CD1c-positive myeloid dendritic cell (primary cell): ENCODE measurements around the gene CISH.

Experiments used
- DNase-seq: peaks from one replicate; pipeline ENCODE4 v3.0.0-alpha.2; 2016; ENCODE audit errors: extremely low spot score

The CISH gene

DNA sequence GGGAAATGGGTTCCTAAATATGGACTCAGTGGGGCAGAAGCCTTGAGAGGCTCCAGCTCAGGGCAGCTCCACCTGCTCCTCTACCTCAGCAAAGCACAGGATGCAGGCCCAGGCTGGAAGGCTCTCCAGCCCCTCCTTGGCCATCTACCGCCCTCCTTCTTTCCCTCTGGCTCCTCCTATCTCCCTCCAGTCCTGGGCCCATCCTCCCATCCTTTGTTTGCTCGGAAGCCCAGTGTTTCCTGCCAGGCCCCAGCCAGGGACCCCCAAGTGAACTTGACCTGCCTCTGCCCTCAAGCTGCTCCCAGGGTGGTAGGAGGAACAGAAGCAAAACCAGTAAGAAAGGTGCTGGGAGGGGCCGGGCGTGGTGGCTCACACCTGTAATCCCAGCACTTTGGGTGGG lies 25.4 kb upstream of the CISH start:
- DNase-seq: no peak

DNA sequence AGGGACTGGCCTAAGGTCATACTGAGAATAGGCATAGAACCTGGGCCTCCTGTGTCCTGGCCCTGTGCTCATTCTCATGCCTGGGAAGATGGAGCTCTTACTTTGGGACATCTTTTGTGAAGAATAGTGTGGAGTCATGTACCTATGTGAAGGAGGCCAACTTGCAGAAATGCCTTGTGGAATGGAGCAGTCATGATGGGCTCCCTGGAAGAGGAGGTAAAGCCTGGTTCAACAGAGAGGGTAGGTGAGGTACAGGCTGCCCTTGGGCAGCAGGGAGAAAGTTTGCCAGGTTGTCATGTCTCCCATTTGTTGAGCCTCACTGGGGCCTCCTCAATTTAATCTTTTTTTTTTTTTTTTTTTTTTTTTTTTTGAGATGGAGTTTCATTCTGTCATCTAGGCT lies 23.5 kb upstream of the CISH start:
- no peak for DNase-seq

DNA sequence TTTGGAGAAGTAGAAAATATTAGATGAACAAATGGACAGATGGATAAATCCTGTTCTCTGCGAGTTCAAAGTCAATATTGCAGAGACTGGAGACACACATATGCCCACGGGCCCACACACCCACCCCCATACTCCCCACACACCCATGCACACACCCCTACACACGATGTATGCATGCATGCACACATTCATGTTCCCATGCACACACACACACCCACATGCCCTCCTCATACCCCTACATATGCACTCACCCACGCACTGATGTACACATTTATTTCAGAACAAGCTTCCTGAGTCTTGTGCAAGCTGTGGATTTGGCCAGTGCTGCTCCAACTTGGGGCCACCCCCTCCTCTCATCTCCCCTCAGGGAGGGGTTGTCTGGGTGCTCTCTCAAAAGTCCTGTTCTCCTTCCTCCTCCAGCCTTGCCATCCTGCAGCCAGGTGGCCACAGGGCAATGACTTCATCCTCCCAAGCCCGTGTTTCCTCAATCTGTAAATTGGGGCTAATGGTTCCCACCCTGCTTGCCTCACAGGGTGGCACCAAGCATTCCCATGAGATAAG lies 21.7 kb upstream of the CISH start:
- peak; percentile 39 for DNase-seq

DNA sequence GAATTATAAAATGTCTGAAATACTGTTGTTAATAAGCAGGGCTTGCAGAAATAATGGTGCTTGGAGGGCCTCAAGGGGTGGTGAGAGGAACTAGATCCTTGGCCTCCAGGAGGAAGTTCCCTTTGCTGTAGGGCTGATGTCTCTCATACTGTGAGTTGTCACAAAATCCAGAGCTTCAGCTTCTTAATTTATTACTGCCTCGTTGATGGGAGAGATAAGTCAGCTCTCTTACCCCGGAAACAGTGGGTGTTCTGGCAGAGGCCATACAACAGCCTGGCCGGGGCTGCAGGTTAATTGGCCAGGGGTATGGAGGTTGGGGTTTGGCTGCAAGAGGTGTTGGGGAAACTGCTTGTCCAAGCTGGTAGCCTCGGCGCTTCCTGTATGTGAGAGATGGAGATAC lies 20.9 kb upstream of the CISH start:
- DNase-seq: peak; percentile 79

DNA sequence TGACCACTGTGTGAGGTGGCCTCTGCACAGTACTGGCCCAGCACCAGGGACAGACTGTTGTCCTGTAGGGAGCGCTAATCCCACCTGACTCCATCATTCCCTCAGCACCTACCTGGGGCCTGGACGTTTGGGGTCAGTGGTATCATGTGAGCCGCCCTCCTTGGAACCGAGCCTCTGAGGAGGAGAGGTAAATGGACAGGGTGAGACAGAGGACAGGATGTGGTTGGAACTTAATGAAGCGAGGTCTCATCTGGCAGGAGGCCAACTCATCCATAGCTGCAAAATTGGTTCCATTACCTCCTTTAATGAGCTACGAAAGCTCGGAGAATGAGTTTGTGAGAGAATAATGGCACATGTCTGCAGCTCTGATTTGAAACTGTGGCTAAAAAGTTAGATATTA lies 19.3 kb upstream of the CISH start:
- DNase-seq: no peak

DNA sequence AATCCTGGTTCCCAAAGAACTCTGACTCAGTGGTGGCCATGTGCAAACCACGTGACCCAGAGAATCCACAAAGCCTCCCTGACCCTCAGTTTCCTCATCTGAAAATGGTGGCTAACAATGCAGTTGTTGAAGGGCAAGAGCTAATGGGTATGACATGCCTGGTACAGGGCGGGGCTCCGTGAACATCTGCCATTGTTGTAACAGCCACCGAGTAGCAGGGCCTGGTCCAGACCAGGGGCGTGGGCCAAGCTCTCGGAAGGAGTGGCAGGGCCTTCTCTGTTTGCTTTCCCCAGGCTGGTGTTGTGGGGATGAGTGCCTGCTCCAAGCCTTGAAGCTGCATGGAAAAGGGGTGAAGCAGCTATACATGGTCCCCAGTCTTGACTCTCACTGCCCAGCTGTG lies 18.8 kb upstream of the CISH start:
- DNase-seq: no peak

DNA sequence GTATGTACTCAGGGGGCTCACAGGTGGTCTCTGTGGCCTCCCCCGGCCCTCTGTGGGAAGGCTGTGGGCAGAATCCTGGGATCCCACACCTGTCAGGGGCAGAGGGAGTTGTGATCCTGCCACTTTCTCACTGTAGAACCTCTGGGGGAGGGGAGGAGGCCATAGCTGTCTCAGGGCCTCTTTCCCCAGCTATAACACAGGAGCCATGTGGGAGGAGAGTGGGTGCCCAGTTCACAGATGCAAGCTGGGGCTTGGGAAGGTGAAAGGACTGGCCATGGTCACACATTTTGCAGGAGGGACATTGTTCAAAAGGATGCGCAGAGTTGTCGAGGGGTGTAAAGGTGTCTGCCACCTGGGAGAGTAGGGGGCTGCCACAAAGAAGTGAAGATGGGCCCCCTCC lies 17.0 kb upstream of the CISH start:
- no peak for DNase-seq

DNA sequence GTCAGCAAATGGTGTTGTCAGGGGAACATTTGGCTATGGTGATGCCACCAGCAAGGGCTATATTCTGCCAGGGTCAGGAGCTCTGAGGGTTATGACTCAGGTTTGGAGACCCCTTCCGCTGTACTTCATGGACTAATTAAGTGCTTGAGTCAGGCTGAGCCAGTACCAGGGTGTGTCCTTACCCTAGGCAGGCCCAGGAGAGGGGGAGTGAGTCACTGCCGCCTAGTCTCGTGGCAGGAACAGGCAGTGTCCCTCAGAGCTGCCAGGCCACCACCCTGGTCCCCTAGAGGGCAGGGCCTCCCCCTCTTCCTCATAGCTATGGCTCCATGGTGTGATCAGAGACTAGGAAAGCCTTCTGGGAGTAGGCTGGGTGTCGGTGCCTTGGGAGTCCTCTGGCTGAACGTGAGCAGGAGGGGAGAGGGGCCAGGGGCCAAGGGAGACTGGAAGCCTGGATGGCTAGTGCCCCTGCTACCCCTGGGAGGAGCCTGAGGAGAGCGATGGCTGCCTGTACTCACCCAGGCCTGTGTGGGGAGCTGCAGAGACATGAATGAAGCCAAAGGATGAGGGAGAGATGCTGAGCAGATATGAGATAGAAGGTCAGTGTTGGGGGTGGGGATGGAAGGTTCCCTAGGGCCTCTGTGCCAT lies 16.0 kb upstream of the CISH start:
- peak; percentile 82 for DNase-seq

DNA sequence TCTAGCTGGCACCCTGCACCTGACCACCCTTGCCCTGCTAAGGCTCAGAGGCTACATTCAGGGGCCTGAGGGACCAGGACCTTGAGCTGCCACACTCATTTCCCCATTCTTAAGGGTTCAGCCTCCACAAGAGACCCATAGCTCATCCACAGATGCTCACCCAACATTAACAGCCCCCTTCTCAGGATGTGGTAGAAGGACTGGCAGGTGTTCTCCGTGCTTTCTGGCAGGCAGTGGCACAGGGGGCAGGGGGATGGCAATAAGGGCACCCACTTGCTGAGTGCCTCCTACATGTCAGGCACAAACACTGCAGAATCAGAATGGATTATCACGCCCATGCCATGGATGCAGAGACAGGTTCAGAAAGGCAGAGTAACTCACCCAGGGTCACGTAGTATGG lies 14.8 kb upstream of the CISH start:
- DNase-seq: no peak

DNA sequence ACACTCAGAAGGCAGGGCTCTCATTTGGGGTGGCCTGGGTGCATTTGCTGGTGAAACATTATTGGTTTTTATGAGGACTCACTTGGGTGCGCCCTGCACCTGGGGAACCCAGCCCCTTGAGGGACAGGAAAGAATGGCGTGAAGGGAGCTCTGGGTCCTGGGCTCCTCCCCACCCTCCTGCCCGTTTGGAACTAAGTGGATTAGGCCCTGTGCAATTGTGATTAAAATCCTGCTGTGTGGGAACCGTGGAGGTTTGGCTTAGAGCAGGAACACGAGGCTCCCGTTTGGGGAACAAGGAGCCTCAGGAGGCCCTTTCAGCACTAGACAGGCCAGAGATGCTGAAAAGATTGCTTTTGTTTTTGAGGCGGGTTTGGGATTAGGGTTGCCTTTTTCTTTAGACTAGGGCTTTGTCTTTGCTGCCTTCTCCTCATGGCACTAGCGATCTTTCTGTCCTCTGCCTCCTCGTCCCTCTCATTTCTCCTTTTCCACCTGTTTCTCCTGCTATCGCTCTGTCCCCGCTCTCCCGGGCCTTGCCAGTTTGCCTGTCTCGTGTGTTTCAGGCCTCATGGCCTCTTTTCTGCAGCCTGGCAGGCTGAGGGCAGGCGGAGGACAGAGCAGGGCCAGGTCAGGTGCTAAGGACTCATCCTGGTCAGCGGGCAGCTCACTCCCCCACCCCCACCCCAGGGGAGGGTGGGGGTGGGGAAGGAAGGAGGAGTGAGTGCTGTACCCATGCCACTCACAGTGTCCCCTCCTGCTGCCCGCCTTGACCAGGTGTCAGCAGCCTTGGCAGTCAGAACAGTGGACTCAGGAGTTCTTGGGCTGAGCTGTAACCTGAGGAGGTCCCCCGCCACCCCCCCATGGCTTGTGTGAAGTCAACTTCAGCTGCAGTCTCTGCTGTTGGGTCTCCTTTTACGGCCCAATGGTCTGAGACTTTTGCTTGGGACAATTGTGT lies 13.9 kb upstream of the CISH start:
- DNase-seq: no peak

DNA sequence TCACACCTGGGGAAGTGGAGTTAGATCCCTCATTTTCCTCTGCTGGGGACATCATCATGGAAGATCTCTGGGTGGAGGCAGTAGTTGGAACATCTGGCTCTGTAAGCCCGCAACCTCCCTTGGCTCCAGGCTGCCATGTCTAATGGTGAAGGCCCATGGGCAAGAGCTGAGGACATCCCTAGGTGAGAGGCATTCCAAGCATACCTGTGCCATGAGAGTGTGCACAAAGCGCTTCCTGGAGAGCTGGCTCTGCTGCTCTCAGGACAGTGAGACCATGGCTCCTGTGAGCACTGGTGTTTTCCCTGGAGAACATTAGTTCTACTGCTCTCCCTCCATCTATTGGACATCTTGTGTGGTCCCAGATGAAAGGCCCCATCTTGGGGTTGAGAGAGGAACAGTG lies 13.1 kb upstream of the CISH start:
- no peak for DNase-seq

DNA sequence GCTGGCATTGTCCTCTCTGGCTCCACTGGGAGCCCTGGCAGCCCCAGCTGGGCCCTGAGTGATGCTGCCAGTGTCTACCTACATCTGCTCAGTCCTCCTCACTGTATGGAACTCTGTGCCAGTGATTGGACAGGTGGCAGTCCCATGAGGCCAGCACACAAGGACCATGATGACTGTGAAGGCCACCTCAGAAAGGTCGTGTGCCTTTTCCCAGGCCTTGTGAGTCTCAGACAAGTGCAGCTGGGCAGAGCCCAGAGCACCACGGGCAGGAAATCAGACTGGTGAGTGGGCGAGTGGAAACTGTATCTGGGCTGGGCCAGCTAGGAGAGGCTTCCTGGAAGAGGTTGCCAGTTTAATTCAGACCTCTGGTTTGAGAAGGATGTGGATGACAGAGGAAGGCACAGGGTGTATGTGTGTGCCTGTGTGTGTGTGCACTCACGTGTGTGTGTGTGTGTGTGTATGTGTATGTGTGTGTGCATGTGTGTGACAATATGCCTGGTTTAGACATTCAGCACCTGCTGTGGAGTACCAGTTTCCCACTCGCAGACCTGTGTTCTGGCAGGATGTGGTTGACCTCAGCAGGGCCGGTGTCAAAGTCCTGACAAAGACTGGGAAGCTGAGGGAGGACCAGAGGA lies 12.4 kb upstream of the CISH start:
- DNase-seq: peak; percentile 65

DNA sequence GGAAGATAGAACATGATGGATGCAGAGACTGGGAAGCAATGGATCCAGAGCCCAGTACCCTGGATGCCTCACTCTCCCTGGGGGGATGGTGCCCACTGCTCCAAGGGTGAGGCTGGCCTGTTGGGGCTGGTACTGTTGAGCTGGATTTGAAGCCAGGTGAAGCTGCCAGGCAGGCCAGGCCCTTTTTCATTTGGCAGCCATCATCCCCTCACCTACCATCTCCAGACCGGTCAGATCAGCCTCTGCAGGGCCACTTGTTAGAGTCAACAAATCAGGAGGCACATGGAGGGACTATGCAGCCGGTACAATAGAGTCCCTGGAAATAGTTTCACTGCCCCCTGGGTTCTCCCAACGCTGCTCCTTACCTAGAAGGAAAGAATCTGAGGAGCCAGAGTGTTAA lies 11.3 kb upstream of the CISH start:
- DNase-seq: no peak

DNA sequence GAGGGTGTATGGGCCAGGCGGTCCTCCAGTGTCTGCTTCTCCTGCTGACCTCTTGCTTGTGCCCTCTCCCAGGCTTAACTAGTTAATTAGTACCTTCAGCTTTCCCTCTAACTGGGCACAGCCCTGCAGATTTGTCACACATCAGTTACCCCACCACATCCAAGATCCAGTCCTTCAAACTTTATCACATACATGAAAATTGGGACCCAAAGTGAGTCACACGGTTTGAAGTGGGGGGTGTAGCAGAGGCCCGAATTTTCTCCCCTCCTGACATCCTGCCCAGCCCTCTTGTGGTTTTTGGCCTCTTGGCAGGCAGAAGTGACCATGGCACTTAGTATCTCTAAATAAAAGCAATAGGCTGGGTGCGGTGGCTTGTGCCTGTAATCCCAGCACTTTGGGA lies 9.2 kb upstream of the CISH start:
- DNase-seq: no peak

DNA sequence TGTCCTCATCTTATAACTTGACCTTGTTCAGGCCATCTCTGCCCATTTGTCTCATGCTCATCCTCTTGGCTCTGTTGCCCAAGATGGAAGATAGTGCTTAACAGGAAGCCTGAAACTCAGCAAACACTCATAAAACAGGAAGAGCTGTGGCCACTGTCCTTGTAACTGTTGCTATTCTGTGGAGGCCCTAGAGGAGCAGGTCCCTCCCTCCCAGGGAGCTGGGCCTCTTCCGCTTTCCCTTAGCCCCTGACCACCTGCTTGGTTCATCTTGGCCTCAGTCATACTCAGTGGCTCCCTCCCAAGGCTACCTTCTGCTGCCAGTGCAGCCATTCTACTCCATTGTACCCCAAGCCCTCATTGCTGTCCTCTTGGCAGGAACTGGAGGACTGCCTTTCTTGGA lies 8.8 kb upstream of the CISH start:
- DNase-seq: peak; percentile 82

DNA sequence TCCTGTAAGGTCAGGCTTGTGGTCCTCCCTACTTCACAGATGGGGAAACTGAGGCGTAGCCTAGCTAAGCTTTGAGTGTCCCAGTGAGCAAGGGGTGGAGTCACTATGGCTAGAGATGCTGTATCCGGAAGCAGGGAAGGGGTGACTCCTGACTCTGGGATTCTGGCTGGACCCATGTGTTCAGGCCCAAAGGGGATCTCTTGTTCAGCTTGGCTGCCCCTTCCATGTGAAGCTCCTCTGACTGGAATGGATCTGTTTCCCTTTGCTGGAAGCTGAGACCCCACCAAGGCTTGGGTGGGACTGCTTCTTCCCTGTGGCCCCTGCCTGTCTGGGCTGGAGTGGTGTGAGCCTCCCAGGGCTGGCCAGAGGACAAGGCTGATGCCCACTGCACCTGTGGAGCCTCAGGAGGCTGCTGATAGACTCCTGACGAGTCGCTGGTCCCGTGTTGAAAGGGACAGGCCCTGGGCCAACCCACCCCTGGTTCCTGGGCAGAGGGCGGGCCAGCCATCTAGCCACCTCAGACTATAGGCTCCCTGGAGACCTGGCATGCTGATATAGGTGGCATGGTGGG lies 6.4 kb upstream of the CISH start:
- no peak for DNase-seq

DNA sequence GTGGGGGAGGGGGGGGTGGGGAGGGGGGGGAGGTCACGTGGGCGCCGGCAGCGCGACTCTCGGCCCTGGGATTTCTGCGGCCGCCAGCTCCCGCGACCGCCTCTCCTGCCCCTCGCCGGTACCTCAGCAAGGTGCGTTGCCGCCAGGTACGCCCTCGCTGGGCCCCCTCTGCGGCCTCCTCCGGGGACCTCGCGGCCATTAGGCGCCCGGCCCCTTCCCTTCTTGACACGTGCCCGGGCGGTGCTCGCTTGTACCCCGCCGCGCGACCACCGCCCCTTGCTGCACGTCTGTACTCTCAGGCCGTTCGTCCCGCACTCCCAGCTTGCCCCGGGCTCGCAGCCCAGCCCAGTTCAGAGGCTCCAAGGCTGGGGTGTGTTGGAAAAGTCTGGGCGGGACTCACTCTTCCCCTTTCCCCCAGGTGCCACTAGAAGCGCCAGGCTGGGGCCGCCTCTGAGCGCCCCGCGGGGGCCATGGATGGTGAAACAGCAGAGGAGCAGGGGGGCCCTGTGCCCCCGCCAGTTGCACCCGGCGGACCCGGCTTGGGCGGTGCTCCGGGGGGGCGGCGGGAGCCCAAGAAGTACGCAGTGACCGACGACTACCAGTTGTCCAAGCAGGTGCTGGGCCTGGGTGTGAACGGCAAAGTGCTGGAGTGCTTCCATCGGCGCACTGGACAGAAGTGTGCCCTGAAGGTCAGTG lies 5.7 kb upstream of the CISH start, which contains the start of gene MAPKAPK3:
TSS of gene MAPKAPK3 (plus strand) at position 56 of the 696 bp plus-strand sequence. CDS start at position 471, 415 bp downstream.
- DNase-seq: peak; percentile 56

DNA sequence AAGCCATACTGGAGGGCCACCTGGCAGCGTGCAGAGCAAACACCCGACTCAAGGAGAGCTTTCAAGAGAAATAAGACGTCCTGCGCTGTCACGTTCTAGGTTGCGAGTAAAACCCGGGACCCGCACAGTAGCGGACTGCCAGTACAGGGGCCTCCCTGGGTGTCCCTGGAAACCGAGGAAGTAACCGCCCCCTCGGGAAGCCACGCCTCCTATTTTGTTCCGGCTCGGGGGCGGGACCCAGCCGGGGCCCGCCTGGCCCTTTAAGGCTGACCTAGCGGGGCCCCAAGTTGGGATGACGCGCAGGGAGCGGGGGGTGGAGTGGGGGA lies 5.2 kb upstream of the CISH start:
- peak; percentile 97 for DNase-seq

DNA sequence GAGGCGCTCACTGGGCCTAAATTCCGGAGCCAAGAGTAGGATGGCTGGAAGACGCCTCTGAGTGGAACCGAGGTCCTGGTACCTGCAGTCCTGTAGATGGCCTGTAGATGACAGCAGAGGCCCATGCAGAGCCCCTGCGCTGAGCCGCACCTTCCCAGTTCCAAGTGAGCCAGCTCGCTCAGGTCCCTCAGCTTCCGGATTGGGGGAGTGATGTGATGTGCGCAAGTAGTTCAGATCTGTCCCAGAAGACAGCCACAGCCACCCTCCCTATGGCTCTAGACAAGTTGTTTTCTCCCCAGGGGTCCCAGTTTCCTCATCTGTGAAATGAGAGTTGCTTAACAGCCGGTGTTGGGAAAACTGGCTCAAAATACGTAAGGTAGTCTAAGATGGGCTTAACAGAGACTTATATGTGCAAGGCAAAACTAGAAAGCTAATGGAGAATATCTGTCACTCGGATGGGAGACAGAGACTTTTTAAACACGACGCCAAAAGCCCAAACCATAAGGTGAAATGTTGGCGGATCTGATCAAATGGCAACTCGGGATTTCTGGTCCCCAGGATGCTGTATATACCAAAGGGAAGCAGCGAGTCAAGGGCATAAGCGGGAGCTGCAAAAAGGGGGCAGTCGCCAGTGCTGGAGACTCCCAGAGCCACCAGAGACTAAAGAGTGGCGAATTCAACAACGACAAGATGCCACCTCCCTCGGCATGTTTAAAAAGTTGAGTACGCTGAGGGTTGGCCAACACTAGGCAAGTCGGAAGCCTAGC lies 4.6 kb upstream of the CISH start:
- peak; percentile 84 for DNase-seq

DNA sequence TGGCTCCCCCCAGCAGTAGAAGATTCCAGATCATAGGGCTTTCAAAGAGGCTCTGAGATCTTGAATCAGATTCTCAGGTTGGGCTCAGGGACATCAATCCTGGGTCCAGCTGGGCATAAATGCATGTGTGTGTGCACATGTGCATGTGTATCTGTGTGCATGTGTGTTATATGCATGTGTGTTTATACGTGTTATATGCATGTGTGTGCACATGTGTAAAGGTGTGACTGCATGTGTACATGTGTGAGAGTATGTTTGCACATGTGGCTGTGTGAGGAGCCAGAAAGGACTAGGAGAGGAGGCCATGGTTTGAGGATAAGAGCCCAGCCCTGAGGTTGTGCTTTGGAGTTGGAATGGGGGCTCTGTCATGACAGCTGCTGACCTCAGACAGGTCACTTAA lies 3.6 kb upstream of the CISH start:
- no peak for DNase-seq
